Nephron progenitor cell (in vitro differentiated cells): ENCODE data around the gene LMF1.
A peak's percentile ranks its signal among the peaks of the same experiment; 100 is the strongest.

ENCODE experiments used
- DNase-seq: peaks from one replicate; pipeline ENCODE4 v3.0.0; 2021
- H3K27ac Mint-ChIP-seq: 2 replicates; pipeline ENCODE4 v1.8.0; 2021; ENCODE audit warnings: mild to moderate bottlenecking, moderate library complexity, mixed read lengths
- H3K27me3 Mint-ChIP-seq: 2 replicates; pipeline ENCODE4 v1.8.0; 2021; ENCODE audit warnings: mild to moderate bottlenecking, low read depth, mixed read lengths; ENCODE audit not compliant: poor library complexity
- H3K36me3 Mint-ChIP-seq: 2 replicates; pipeline ENCODE4 v1.8.0; 2021; ENCODE audit warnings: low read depth, mixed read lengths
- H3K4me1 Mint-ChIP-seq: 2 replicates; pipeline ENCODE4 v1.8.0; 2021; ENCODE audit warnings: mixed read lengths
- H3K4me3 Mint-ChIP-seq: 2 replicates; pipeline ENCODE4 v1.8.0; 2021; ENCODE audit warnings: mild to moderate bottlenecking, moderate library complexity, mixed read lengths
- H3K9me3 Mint-ChIP-seq: 2 replicates; pipeline ENCODE4 v1.8.0; 2021; ENCODE audit warnings: mild to moderate bottlenecking, moderate library complexity, mixed read lengths
- TF ChIP-seq, protein P1 (sequence below): fragments of 200-600 bp; sonication (generic); IDR thresholded peaks from 2 replicates; pipeline ENCODE4 v1.5.0; 2021; ENCODE audit warnings: antibody characterized with exemption

Gene LMF1

DNA sequence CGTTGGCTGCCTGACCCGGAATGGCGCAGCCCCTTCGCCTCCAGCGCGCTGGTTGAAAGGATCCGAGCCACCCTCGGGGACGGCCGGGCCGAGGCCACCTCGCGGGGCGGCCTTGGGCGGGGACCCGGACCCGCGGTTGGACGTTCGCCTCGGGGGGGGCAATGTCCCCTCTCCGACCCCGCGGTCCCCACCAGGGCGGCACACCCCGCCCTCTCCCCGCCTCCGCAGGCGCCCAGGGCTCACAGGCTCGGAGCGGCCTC, 9.7 kb upstream of the LMF1 start:
- H3K9me3 Mint-ChIP-seq, result no peaks in the 10 kb centered on the region
- H3K4me3 Mint-ChIP-seq, result no peak overlapping the region
- no peak for DNase-seq

DNA sequence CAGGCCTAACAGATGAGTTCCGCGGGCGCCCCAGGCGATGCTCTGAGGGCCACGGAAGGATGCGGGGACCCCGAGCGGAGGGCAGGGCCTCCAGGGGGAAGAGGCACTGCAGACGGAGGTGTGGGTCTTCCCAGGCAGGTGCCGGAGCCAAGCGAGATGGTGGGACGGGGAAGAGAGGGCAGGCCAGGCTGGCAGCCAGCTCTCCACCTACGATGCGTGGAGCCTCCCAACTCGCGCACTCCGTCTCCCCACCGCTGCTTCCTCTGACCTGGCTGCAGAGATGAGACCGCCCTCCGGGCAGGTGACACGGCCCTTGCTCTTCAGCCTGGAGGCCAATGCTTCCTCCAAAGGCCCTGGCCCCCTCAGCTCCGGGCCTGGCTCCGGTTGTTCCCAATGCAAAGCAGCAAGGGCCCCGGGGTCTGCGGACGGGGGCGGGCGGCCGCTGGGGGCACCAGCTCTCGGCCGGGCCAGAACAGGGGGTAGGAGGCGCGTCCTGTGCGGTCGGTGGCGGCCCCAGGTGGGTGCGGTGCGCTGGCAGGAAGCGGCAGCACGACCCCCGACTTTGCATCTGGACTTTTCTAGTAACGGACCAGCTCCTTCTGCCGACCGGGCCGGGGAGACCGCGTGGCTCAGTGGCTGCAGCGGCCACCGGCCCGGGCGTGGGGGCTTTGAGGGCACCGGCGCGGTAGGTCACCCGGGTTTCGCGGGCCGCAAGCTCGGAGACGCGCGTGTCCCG, 9.2 kb upstream of the LMF1 start:
- Mint-ChIP-seq H3K27ac (no peak overlapping the region), H3K27me3 (peaks cover 24% of the 10 kb centered on the region), H3K36me3 (no peaks in the 10 kb centered on the region), H3K4me3 (peak overlapping the region; percentile 20), H3K9me3 (no peaks in the 10 kb centered on the region), H3K4me1 (peaks cover 43% of the 10 kb centered on the region)
- DNase-seq, result peak; percentile 51
- TF ChIP-seq, protein P1, sequence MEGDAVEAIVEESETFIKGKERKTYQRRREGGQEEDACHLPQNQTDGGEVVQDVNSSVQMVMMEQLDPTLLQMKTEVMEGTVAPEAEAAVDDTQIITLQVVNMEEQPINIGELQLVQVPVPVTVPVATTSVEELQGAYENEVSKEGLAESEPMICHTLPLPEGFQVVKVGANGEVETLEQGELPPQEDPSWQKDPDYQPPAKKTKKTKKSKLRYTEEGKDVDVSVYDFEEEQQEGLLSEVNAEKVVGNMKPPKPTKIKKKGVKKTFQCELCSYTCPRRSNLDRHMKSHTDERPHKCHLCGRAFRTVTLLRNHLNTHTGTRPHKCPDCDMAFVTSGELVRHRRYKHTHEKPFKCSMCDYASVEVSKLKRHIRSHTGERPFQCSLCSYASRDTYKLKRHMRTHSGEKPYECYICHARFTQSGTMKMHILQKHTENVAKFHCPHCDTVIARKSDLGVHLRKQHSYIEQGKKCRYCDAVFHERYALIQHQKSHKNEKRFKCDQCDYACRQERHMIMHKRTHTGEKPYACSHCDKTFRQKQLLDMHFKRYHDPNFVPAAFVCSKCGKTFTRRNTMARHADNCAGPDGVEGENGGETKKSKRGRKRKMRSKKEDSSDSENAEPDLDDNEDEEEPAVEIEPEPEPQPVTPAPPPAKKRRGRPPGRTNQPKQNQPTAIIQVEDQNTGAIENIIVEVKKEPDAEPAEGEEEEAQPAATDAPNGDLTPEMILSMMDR, result no peak

More for the DNA sequence above, 9.7 kb upstream of the LMF1 start:
- no peak overlapping the region for H3K27ac Mint-ChIP-seq
- H3K36me3 Mint-ChIP-seq, result no peaks in the 10 kb centered on the region
- TF ChIP-seq, protein P1, result no peak
- peaks cover 42% of the 10 kb centered on the region for H3K4me1 Mint-ChIP-seq
- peaks cover 27% of the 10 kb centered on the region for H3K27me3 Mint-ChIP-seq

DNA sequence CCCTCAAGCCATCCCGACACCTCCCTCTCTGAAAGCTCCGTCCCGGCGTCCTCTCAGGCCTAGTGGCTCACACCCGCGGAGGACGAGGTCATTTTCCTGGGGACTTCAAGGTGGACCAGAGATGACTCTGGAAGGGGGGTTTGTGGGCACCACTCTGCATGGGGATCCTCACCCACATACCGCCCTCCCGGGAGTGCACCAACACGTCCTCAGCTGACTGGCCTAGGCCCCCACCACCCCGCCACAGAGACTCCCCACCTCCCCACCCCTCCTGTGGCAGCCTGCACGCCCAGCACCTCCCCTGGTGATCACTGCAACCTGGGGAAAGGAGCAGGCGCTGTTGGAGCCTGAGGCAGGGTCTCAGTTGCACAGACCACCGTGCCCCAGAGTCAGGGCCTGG, 8.4 kb upstream of the LMF1 start:
- TF ChIP-seq, protein P1, result no peak
- no peak overlapping the region for H3K27ac Mint-ChIP-seq
- H3K36me3 Mint-ChIP-seq, result no peaks in the 10 kb centered on the region
- no peak for DNase-seq
- H3K9me3 Mint-ChIP-seq, result no peaks in the 10 kb centered on the region
- H3K4me3 Mint-ChIP-seq, result no peak overlapping the region
- peaks cover 45% of the 10 kb centered on the region for H3K4me1 Mint-ChIP-seq
- H3K27me3 Mint-ChIP-seq, result peaks cover 24% of the 10 kb centered on the region

DNA sequence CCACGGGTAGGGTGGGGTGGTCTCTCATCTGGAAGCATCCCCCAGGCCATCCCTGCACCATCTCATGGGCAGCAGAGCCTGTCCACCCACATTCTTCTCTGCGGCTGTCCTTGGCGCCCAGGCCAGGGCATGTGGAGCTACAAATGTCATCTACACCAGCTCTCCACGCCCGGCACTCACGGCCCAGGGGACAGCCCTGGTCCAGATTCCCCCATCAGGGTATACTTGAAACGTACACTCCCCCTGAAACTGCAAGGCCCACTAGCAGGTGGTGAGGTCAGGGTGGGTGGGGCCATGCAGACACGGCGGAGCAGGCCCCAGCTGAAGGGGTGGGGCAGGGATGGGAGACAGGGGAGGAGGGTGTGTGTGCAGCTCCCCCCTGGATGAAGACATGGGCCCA, 7.6 kb upstream of the LMF1 start:
- no peak overlapping the region for H3K27ac Mint-ChIP-seq
- H3K27me3 Mint-ChIP-seq, result peaks cover 27% of the 10 kb centered on the region
- DNase-seq, result no peak
- peaks cover 50% of the 10 kb centered on the region for H3K4me1 Mint-ChIP-seq
- no peaks in the 10 kb centered on the region for H3K36me3 Mint-ChIP-seq
- peak overlapping the region; percentile 27 for H3K4me3 Mint-ChIP-seq
- H3K9me3 Mint-ChIP-seq, result no peaks in the 10 kb centered on the region
- TF ChIP-seq, protein P1, result no peak

DNA sequence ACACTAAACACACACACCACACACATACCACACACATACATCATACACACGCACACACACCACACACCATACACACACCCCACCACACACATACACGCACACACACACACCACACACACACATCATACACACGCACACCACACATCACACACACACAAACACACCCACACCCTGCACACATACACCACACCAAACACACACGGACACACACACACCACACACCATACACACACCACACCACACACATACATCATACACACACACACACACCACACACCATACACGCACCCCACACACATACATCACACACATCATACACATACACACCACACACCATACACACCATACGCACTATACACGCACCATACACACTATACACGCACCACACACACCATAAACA, 7.1 kb upstream of the LMF1 start:
- peaks cover 22% of the 10 kb centered on the region for H3K27me3 Mint-ChIP-seq
- DNase-seq, result no peak
- no peaks in the 10 kb centered on the region for H3K9me3 Mint-ChIP-seq
- H3K36me3 Mint-ChIP-seq, result no peaks in the 10 kb centered on the region
- H3K27ac Mint-ChIP-seq, result no peak overlapping the region
- H3K4me1 Mint-ChIP-seq, result peaks cover 51% of the 10 kb centered on the region
- H3K4me3 Mint-ChIP-seq, result peak overlapping the region; percentile 27
- TF ChIP-seq, protein P1, result no peak

DNA sequence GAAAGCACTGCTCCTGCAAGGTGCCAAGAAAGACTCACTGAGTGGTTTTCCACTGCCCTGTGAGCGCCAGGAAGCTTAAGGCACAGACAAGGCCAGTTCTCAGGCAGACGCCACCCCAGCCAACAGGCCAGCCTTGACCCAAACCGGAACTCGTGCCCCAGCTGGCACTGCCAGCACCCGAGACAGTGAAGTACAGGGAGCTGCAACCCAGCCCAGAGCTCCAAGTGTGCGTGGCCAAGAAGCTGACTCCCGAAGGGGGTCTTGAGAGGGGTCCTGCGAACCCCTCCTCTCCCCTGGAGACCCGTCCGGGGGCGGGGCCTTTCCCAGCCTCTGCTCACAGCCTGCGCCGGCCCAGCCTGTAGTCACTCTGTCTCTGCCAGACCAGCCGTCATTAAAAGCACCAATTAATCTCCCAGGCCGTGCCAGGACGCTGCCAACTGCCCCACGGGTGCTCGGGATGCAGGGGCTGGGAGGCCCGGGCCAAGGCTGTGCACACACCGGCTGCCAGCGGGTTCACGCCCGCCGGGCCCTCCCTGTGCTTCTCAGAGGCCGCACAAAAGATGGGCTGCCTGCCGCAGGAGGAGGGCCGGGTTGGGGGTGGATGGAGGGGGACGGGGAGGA, 6.4 kb upstream of the LMF1 start:
- DNase-seq, result peak; percentile 48
- no peaks in the 10 kb centered on the region for H3K36me3 Mint-ChIP-seq
- no peak overlapping the region for H3K4me3 Mint-ChIP-seq

More for the DNA sequence above, 6.4 kb upstream of the LMF1 start:
- Mint-ChIP-seq H3K27me3 (peaks cover 16% of the 10 kb centered on the region), H3K4me1 (peaks cover 47% of the 10 kb centered on the region), H3K27ac (no peak overlapping the region), H3K9me3 (no peaks in the 10 kb centered on the region)
- TF ChIP-seq, protein P1, result no peak
